H4 (cell line): ENCODE results near the gene TMEM240. TPM values are rescaled to one million over a fixed set of nuclear protein-coding genes. Genes with fewer than 3 reads are reported as not detected.
"Not testable (repeated sequence)": the region's sequence is repeated elsewhere in the genome, so short reads cannot be mapped to it uniquely, and the experiment has no call there.

Source experiments
- DNase-seq: peaks from one replicate; pipeline ENCODE4 v3.0.0-alpha.2; 2015; ENCODE audit warnings: low spot score
- total RNA-seq: library from RNA; depleted of rRNA; stranded (reverse); fragments of >200 nt; shearing (Covaris generic); gene quantifications from 2 replicates; pipeline ENCODE4 v1.2.3, GENCODE V29; 2014; rRNA removed

TMEM240 gene
- total RNA-seq, 1 experiment from 2014 or later, result not detected

DNA sequence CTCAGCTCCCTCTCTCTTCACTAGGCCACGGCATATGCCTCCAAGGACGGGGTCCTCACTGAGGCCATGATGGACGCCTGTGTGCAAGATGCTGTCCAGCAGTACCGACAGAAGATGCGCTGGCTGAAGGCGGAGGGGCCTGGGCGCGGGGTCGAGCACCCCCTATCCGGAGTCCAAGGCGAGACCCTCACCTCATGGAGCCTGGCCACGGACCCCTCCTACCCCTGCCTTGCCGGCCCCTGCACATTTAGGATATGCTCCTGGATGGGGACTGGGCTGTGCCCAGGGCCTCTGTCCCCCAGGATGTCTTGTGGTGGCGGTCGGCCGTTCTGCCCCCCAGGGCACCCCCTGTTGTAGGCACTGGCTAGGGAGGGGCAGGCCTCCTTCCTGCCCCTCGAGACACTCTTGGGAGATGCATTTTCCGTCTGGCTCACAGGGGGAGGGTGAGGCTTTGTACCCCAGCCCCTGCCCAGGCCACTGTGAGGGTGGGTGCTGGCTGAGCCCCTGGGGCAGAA is 44.9 kb downstream of the TMEM240 start:
- not testable (repeated sequence) for DNase-seq

DNA sequence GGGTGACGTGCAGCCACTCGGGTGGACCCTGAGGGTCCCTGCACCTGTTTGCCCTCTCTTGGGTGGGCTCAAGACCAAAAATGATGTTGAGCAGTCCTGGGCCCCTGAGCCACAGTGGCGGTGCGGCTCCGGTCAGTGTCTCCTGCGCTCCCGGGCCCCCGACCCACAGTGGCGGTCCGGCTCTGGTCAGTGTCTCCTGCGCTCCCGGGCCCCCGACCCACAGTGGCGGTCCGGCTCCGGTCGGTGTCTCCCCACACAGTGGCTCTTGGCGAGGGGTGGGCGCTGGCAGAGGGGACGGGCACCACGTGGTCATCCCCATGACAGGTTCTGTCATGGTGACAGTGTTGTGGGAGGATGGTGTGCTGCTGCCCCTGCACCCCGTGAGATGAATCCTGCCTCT is 46.1 kb downstream of the TMEM240 start:
- not testable (repeated sequence) for DNase-seq

DNA sequence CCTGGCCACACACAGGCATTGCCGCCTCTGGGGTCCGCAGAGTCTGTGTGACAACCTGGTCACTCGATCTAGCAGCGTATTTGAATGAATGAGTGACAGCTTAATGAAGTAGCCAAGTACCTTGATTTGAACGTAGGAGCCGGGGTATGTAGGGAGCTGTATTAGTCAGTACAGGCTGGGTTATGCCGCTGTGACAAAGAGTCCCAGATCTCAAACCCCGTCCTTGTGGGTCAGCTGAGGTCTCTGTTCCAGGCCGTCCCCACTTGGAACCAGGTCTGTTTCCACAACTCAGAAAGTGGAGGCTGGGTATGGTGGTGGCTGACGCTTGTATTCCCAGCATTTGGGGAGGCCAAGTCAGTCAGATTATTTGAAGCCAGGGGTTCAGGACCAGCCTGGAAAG is 48.8 kb downstream of the TMEM240 start:
- no peak for DNase-seq

DNA sequence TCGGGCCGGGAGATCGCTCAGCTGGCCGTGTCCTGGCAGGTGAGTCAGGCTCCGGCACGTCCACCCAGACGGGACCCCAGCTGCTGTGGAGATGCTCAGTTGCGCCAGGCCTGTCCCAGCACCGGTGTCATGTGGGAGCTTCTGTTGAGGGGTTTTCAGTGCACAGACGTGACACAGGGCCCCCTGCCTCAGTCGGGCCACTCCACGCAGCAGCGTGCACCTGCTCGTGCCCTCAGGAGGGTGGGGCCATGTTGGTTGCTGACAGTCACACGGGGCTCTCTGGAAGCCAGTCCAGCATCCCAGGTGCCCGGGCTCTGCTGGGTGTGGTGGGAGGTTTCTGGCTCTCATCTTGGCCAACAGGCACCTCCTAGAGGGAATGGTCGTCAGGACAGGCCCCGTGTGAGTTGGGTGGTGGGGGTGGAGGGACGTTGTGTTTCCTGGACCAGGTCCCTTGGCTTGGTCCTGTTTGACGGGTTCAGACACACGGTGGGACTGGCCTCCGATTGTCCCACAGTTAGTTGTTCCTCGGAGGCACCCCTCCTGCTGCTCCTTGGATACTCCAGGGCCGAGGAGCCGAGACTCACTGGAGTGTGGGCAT is 49.7 kb downstream of the TMEM240 start:
- DNase-seq, result no peak

GRCh38 chr1:1489861-1490260 is 50.6 kb downstream of the TMEM240 start:
- no peak for DNase-seq

DNA sequence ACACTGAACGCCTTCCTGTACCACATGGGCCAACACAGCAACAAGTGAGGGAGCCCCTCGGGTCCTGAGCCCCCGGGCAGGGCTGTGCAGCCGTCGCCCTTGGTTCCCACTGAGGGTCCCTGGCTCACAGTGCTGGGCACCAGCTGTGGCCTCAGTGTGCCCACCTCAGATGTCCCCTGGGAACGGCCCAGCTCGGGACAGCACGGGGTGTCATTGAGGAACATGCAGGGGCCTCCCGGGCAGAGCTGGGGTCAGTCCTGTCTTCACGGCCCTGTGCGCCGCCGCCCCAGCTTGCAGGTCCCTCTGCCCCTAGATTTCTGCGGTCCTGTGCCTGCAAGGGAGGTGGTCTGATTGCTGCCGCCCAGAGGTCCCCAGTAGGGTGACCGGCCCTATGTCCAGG is 51.2 kb downstream of the TMEM240 start:
- DNase-seq, result no peak

GRCh38 chr1:1487701-1488100 is 52.7 kb downstream of the TMEM240 start:
- DNase-seq, result no peak

DNA sequence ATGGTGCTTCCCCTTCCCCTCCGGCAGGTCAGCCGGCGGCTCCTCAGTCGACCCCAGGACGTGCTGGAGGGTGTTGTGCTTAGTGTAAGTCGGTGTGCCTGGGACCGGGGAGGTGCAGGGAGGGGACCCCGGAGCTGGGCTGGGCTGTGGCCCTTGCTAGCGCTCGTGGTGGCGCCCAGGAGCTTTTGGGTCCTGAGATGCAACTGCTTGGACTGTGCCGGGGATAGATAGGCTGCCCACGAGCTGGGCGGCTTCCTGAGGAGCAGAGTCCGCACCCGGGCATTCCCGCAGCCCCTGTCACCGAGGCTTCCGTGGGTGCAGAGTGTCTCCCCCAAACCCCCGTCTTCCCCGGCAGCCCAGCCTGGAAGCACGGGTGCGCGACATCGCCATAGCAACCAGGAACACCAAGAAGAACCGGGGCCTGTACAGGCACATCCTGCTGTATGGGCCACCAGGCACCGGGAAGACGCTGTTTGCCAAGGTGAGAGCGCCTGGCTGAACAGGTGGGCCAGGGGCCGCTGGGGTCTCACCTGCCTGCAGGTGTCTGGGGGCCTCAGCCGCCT is 54.6 kb downstream of the TMEM240 start:
- DNase-seq, result not testable (repeated sequence)

GRCh38 chr1:1484976-1485750 is 55.3 kb downstream of the TMEM240 start:
- DNase-seq, result not testable (repeated sequence)

Other genes starting within 250 kb of the TMEM240 start
- gene ACAP3, start 232.7 kb downstream of the TMEM240 start, total RNA-seq, result 10.6 and 16.6 TPM in 2 replicates
- gene PUSL1, start 232.0 kb downstream of the TMEM240 start, total RNA-seq, result 24.7 and 29.3 TPM in 2 replicates
- gene INTS11, start 216.0 kb downstream of the TMEM240 start, total RNA-seq, result 76.9 and 88.3 TPM in 2 replicates
- gene CPTP, start 215.8 kb downstream of the TMEM240 start, total RNA-seq, result 12.0 and 18.5 TPM in 2 replicates
- gene TAS1R3, start 209.3 kb downstream of the TMEM240 start, total RNA-seq, result not detected in 2 replicates
- gene DVL1, start 191.2 kb downstream of the TMEM240 start, total RNA-seq, result 11.7 and 33.3 TPM in 2 replicates
- gene MXRA8, start 182.1 kb downstream of the TMEM240 start, total RNA-seq, result 41.2 and 46.0 TPM in 2 replicates
- 162 and 168 TPM in 2 replicates for gene AURKAIP1, start 165.4 kb downstream of the TMEM240 start, total RNA-seq
- 46.0 and 49.4 TPM in 2 replicates for gene CCNL2, start 141.3 kb downstream of the TMEM240 start, total RNA-seq
- gene MRPL20, start 133.3 kb downstream of the TMEM240 start, total RNA-seq, result 243 and 264 TPM in 2 replicates
- not detected in 2 replicates for gene ANKRD65, start 119.3 kb downstream of the TMEM240 start, total RNA-seq
- gene VWA1, start 104.9 kb downstream of the TMEM240 start, total RNA-seq, result 0.04 TPM in 1 of 2 replicates, not detected in the other
- gene ATAD3C, start 90.9 kb downstream of the TMEM240 start, total RNA-seq, result not detected in 2 replicates
- gene ATAD3B, start 68.9 kb downstream of the TMEM240 start, total RNA-seq, result 4.4 and 5.7 TPM in 2 replicates
- gene ATAD3A, start 28.5 kb downstream of the TMEM240 start, total RNA-seq, result 20.9 and 30.3 TPM in 2 replicates
- 83.4 and 130 TPM in 2 replicates for gene SSU72, start 34.2 kb upstream of the TMEM240 start, total RNA-seq
- gene FNDC10, start 59.5 kb upstream of the TMEM240 start, total RNA-seq, result 0.85 and 1.2 TPM in 2 replicates
- 11.8 and 18.5 TPM in 2 replicates for gene MIB2, start 74.9 kb upstream of the TMEM240 start, total RNA-seq
- gene MMP23B, start 91.5 kb upstream of the TMEM240 start, total RNA-seq, result not detected in 2 replicates
- 4.7 and 10.4 TPM in 2 replicates for gene CDK11B, start 118.4 kb upstream of the TMEM240 start, total RNA-seq
- gene SLC35E2B, start 152.2 kb upstream of the TMEM240 start, total RNA-seq, result 18.5 and 20.1 TPM in 2 replicates
- 3.8 and 7.0 TPM in 2 replicates for gene CDK11A, start 183.7 kb upstream of the TMEM240 start, total RNA-seq
- gene NADK, start 237.8 kb upstream of the TMEM240 start, total RNA-seq, result 27.4 and 36.7 TPM in 2 replicates